ENCODE results near the gene S1PR2. TPM values are rescaled to one million over a fixed set of nuclear protein-coding genes. Genes with fewer than 3 reads are reported as not detected.
A peak's percentile ranks its signal among the peaks of the same experiment; 100 is the strongest.

Gene S1PR2
- total RNA-seq, 6 donors from 2014 or later: 9.1 to 30.0 (median 16.0) TPM

DNA sequence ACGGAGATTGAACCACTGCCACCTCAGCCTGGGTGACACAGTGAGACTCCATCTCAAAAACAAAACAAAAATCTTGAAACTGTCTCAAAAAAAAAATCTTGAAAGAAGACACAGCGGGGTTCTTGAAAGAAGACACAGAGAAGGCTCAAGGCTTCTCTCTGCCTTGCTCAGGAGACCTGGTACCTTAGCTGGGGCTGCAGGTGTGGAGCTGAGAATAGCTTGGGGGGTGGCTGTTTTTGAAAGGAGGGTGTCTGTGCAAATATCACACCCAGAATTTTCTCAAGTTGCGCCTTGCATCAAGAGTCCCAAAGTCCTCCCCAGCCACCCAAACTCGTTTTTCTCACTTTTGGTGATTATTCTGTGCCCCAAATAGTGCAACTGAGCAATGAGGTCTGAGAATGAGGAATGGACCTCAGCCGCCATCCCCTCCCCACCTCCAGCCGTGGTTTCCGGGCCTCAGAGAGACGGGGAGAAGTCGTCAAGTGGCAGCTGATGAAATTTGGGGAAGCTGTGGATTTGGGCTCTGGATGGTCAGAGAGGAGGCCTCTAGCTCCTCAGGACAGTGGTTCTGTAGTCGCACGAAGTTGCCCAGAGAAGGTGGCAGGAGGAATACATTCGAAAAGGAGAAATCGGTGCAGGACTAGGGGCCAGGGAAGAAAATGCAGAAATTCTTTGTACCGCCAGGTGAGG lies 8.8 kb downstream of the S1PR2 start:
- Histone ChIP-seq H3K36me3 (peaks cover 6 to 16% (median 13%) of the 10 kb centered on the region in 4 donors), H3K27ac (no peak overlapping the region), H3K27me3 (no peaks in the 10 kb centered on the region), H3K9me3 (no peaks in the 10 kb centered on the region), H3K4me1 (peaks cover 0 to 19% (median 0%) of the 10 kb centered on the region in 4 donors), H3K4me3 (no peak overlapping the region)
- ATAC-seq (ENCODE audit: low FRiP score in 2 of 2): no peak
- 66 to 73% methylated on average over 14 of the region's 14 CpGs for WGBS, 2 donors
- no peak for DNase-seq
- TF ChIP-seq POLR2AphosphoS5 (IDR thresholded peaks at IDR 0.05): no peak
- no peak for TF ChIP-seq EP300 (IDR thresholded peaks at IDR 0.05)

DNA sequence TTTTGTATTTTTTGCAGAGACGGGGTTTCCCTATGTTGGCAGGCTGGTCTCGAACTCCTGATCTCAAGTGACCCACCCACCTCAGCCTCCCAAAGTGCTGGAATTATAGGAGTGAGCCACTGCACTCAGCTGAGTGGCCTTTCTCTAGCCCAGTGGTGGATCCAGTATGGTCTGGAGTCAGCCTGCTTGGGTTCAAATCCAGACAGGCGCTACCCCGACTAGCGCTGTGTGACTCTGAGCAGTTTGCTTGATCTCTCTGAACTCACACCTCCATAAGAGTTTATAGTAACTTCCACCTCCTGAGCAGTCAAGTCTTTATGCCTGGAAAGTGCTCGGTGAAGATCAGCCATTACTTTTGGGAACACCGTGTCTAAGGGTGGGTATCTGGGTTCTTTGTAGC lies 10.4 kb downstream of the S1PR2 start:
- peaks cover 0 to 12% (median 0%) of the 10 kb centered on the region in 4 donors for H3K4me1 ChIP-seq
- no peak overlapping the region for H3K27ac ChIP-seq
- H3K27me3 ChIP-seq: no peaks in the 10 kb centered on the region
- H3K4me3 ChIP-seq: no peak overlapping the region
- 81 to 82% methylated on average over 4 to 7 of the region's 7 CpGs for WGBS, 2 donors
- H3K36me3 ChIP-seq: peaks cover 6 to 16% (median 13%) of the 10 kb centered on the region in 4 donors
- TF ChIP-seq POLR2AphosphoS5 (IDR thresholded peaks at IDR 0.05): no peak
- no peak for TF ChIP-seq EP300 (IDR thresholded peaks at IDR 0.05)
- TF ChIP-seq POLR2A (IDR thresholded peaks at IDR 0.05): no peak
- TF ChIP-seq, protein P1, sequence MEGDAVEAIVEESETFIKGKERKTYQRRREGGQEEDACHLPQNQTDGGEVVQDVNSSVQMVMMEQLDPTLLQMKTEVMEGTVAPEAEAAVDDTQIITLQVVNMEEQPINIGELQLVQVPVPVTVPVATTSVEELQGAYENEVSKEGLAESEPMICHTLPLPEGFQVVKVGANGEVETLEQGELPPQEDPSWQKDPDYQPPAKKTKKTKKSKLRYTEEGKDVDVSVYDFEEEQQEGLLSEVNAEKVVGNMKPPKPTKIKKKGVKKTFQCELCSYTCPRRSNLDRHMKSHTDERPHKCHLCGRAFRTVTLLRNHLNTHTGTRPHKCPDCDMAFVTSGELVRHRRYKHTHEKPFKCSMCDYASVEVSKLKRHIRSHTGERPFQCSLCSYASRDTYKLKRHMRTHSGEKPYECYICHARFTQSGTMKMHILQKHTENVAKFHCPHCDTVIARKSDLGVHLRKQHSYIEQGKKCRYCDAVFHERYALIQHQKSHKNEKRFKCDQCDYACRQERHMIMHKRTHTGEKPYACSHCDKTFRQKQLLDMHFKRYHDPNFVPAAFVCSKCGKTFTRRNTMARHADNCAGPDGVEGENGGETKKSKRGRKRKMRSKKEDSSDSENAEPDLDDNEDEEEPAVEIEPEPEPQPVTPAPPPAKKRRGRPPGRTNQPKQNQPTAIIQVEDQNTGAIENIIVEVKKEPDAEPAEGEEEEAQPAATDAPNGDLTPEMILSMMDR (IDR thresholded peaks at IDR 0.05): no peak
- DNase-seq: no peak
- no peak for ATAC-seq (ENCODE audit: low FRiP score in 2 of 2)
- H3K9me3 ChIP-seq: no peaks in the 10 kb centered on the region

GRCh38 chr19:10219678-10220077 lies 11.5 kb downstream of the S1PR2 start:
- peak in 1 of 2 donors; percentile 39 for ATAC-seq (ENCODE audit: low FRiP score in 2 of 2)
- Histone ChIP-seq H3K27me3 (no peaks in the 10 kb centered on the region), H3K36me3 (peaks cover 6 to 14% (median 13%) of the 10 kb centered on the region in 4 donors), H3K9me3 (no peaks in the 10 kb centered on the region), H3K27ac (no peak overlapping the region), H3K4me3 (no peak overlapping the region), H3K4me1 (peaks cover 0 to 12% (median 0%) of the 10 kb centered on the region in 4 donors)
- no peak for DNase-seq
- TF ChIP-seq POLR2AphosphoS5 (IDR thresholded peaks at IDR 0.05): no peak
- TF ChIP-seq, protein P1 (IDR thresholded peaks at IDR 0.05): peak in 3 of 6 experiments; percentile 15 to 35 (median 33)
- WGBS, 2 donors: 32 to 34% methylated on average over 2 to 3 of the region's 3 CpGs

DNA sequence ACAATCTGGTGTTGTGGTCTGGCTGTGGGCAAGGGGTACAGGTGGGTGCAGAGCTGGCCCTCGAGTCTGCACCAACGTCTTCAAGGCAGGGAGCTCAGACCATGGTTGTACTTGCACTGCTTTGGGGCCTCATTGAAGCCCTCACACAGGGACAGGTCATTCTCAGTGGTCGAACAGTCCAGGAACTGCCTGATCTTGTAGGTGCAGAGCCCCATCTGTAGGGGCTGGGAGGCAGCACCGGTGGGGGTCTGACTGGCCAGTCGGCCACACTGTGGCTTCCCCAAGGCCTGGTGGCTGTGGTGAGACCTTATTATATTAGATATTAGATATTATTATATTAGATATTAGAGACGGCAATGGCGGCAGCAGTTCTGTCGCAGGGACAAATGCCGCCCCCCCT lies 14.0 kb downstream of the S1PR2 start:
- TF ChIP-seq POLR2AphosphoS5 (IDR thresholded peaks at IDR 0.05) (no peak), EP300 (IDR thresholded peaks at IDR 0.05) (no peak), POLR2A (IDR thresholded peaks at IDR 0.05) (no peak)
- TF ChIP-seq, protein P1 (IDR thresholded peaks at IDR 0.05): no peak
- 91 to 92% methylated on average over 9 of the region's 9 CpGs for WGBS, 2 donors
- H3K9me3 ChIP-seq: no peaks in the 10 kb centered on the region
- H3K36me3 ChIP-seq: no peaks in the 10 kb centered on the region
- ATAC-seq (ENCODE audit: low FRiP score in 2 of 2) (no peak), DNase-seq (no peak)
- H3K27ac ChIP-seq: no peak overlapping the region
- no peaks in the 10 kb centered on the region for H3K27me3 ChIP-seq
- peaks cover 0 to 12% (median 0%) of the 10 kb centered on the region in 4 donors for H3K4me1 ChIP-seq
- H3K4me3 ChIP-seq: no peak overlapping the region

DNA sequence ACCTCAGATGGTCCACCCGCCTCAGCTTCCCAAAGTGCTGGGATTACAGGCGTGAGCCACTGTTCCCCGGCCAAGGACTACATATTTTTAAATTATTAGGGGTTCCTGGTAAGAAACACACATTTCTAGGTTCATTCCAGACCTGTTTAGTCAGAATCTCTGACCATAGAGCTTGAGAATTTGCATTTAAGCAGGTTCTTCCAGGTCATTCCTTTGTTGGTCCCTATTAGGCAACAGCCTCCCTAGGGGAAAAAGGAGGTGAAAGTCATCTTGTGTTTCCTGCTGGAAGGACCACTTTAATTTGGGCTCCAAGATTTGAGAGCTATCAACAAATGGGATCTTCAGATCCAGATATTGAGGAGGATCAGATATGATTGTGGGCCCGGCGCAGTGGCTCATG lies 16.3 kb downstream of the S1PR2 start:
- ATAC-seq (ENCODE audit: low FRiP score in 2 of 2) (no peak), DNase-seq (no peak)
- Histone ChIP-seq H3K4me1 (peaks cover 0 to 6% (median 0%) of the 10 kb centered on the region in 4 donors), H3K36me3 (no peaks in the 10 kb centered on the region), H3K4me3 (no peak overlapping the region), H3K27me3 (no peaks in the 10 kb centered on the region), H3K27ac (no peak overlapping the region), H3K9me3 (no peaks in the 10 kb centered on the region)
- TF ChIP-seq POLR2A (IDR thresholded peaks at IDR 0.05): no peak
- 95 to 97% methylated on average over 5 of the region's 5 CpGs for WGBS, 2 donors

DNA sequence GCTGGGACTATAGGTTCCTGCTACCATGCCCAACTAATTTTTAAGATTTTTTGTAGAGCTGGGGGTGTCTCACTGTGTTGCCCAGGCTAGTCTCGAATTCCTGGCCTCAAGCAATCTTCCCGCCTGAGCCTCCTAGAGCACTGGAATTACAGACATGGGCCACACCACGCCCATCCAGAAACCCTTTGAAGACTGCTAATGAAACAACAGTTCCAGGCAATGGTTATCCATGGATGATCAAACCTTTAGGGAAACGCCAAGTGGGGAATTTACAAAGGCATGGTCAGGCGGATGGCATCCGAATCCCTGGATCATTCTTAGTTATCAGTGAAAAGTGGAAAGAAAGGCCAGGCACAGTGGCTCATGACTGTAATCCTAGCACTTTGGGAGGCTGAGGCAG lies 19.4 kb downstream of the S1PR2 start:
- Histone ChIP-seq H3K4me3 (no peak overlapping the region), H3K9me3 (no peaks in the 10 kb centered on the region), H3K36me3 (no peaks in the 10 kb centered on the region), H3K4me1 (peaks cover 0 to 1% (median 0%) of the 10 kb centered on the region in 4 donors), H3K27ac (no peak overlapping the region), H3K27me3 (no peaks in the 10 kb centered on the region)
- no peak for TF ChIP-seq POLR2A (IDR thresholded peaks at IDR 0.05)
- TF ChIP-seq EP300 (IDR thresholded peaks at IDR 0.05): no peak
- no peak for TF ChIP-seq POLR2AphosphoS5 (IDR thresholded peaks at IDR 0.05)
- TF ChIP-seq, protein P1 (IDR thresholded peaks at IDR 0.05): no peak
- WGBS, 2 donors: 86 to 94% methylated on average over 6 of the region's 6 CpGs
- ATAC-seq (ENCODE audit: low FRiP score in 2 of 2): no peak
- DNase-seq: no peak
